ENCODE data around the gene CACNA1I.

GRCh38 chr22:39631381-39632286 is 61.1 kb downstream of the CACNA1I start:
- TF ChIP-seq, protein P1, sequence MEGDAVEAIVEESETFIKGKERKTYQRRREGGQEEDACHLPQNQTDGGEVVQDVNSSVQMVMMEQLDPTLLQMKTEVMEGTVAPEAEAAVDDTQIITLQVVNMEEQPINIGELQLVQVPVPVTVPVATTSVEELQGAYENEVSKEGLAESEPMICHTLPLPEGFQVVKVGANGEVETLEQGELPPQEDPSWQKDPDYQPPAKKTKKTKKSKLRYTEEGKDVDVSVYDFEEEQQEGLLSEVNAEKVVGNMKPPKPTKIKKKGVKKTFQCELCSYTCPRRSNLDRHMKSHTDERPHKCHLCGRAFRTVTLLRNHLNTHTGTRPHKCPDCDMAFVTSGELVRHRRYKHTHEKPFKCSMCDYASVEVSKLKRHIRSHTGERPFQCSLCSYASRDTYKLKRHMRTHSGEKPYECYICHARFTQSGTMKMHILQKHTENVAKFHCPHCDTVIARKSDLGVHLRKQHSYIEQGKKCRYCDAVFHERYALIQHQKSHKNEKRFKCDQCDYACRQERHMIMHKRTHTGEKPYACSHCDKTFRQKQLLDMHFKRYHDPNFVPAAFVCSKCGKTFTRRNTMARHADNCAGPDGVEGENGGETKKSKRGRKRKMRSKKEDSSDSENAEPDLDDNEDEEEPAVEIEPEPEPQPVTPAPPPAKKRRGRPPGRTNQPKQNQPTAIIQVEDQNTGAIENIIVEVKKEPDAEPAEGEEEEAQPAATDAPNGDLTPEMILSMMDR (IDR thresholded peaks at IDR 0.05 in 4 of 5, conservative IDR thresholded peaks at IDR 0.05 in 1 of 5) = no peak
- TF ChIP-seq POLR2A (IDR thresholded peaks at IDR 0.05) = no peak
